K562 (cell line): ENCODE results near the gene CYLD. TPM values are rescaled to one million over a fixed set of nuclear protein-coding genes. Genes with fewer than 3 reads are reported as not detected.
A peak's percentile ranks its signal among the peaks of the same experiment; 100 is the strongest.

Source experiments
- ATAC-seq: fragments of 200-7000 bp; cut with Tn5 transposase; 3 replicates; pipeline ENCODE4 v1.9.1; 2020; ENCODE audit warnings: moderate library complexity
- BruUV-seq: library from RNA; stranded (reverse); fragments of 400-500 nt; replicated peaks from 2 replicates; lab custom pipeline; 2021; lab: Mats Ljungman, UMichigan
- CTCF ChIA-PET: fragments of 300-600 bp; formaldehyde crosslinking; extraction: SDS; loops from one replicate; lab custom pipeline; 2021; ENCODE audit warnings: low intra/inter-chr PET ratio; lab: Yijun Ruan, JAX
- POLR2A ChIA-PET: fragments of 300-600, 350-650 bp; sonication (Branson Sonifier 250); formaldehyde crosslinking; extraction: SDS; loops from one replicate; lab custom pipeline; 2021; ENCODE audit warnings: antibody characterized with exemption, inconsistent platforms; lab: Yijun Ruan, JAX
- DNase-seq, 4 experiments: peaks; one replicate each; pipeline versions ENCODE4 v3.0.0 to v3.0.0-alpha.2; 2011 to 2018; ENCODE audit warnings: low spot score in 3 of 4, mixed read lengths in 3 of 4; ENCODE audit errors: extremely low read depth in 1 of 4
- FAIRE-seq: peaks from 2 replicates; lab custom pipeline; 2011; peaks lifted over from hg19 to GRCh38; lab: Jason Lieb, UNC
- H2AFZ ChIP-seq: 2 replicates; pipeline ENCODE4 v1.6.0; 2011; ENCODE audit warnings: low read depth, low read length, control low read depth, inconsistent platforms
- H3K27ac ChIP-seq: fragments of 200-600 bp; 3 replicates; pipeline ENCODE4 v1.8.0; 2011; ENCODE audit warnings: low read depth, mild to moderate bottlenecking, control low read depth, inconsistent platforms, low read length, moderate library complexity, mixed read lengths; ENCODE audit errors: extremely low read depth
- H3K27me3 ChIP-seq, 2 experiments: fragments of 300-600 bp in 1 of 2; 2 replicates in 1 of 2; 3 replicates in 1 of 2; pipeline versions ENCODE4 v1.6.0 to v1.8.0; 2011; ENCODE audit warnings: inconsistent platforms in 2 of 2, low read length in 2 of 2, mild to moderate bottlenecking in 1 of 2, mixed read lengths in 1 of 2, moderate library complexity in 1 of 2; ENCODE audit not compliant: control insufficient read depth in 2 of 2, insufficient read depth in 2 of 2
- H3K36me3 ChIP-seq: fragments of 300-600 bp; 3 replicates; pipeline ENCODE4 v1.8.0; 2011; ENCODE audit warnings: mild to moderate bottlenecking, low read length, inconsistent platforms; ENCODE audit not compliant: control insufficient read depth, insufficient read depth
- H3K4me1 ChIP-seq, 2 experiments: fragments of 200-600 bp in 1 of 2; replicated peaks in 1 of 2; 2 replicates in 1 of 2; 3 replicates in 1 of 2; pipeline versions ENCODE4 v1.5.1 to v1.8.0; 2011; ENCODE audit warnings: inconsistent platforms in 2 of 2, low read length in 2 of 2, mild to moderate bottlenecking in 1 of 2, mixed read lengths in 1 of 2, moderate library complexity in 1 of 2; ENCODE audit not compliant: control insufficient read depth in 2 of 2, insufficient read depth in 2 of 2
- H3K4me2 ChIP-seq: 2 replicates; pipeline ENCODE4 v1.6.1; 2011; ENCODE audit warnings: low read length, control low read depth, inconsistent platforms, mixed read lengths; ENCODE audit not compliant: insufficient read depth
- H3K4me3 ChIP-seq: fragments of 200-600 bp; sonication (generic), shearing (Covaris generic); 2 replicates; pipeline ENCODE4 v1.5.1; 2016; ENCODE audit warnings: control low read depth, inconsistent platforms
- H3K79me2 ChIP-seq: fragments of 200-600 bp; 3 replicates; pipeline ENCODE4 v1.8.0; 2011; ENCODE audit warnings: low read length, inconsistent platforms; ENCODE audit not compliant: control insufficient read depth, insufficient read depth
- H3K9ac ChIP-seq, 2 experiments: 2 replicates each; pipeline versions ENCODE4 v1.6.0 to v1.6.1; 2011; ENCODE audit warnings: low read depth in 2 of 2, low read length in 2 of 2, control low read depth in 1 of 2, inconsistent platforms in 1 of 2, mild to moderate bottlenecking in 1 of 2, mixed read lengths in 1 of 2; ENCODE audit not compliant: insufficient read depth in 1 of 2
- H3K9me1 ChIP-seq: one replicate; pipeline ENCODE4 v1.6.0; 2011; ENCODE audit warnings: inconsistent platforms, mild to moderate bottlenecking, low read length, moderate library complexity; ENCODE audit not compliant: control insufficient read depth, insufficient read depth
- H3K9me3 ChIP-seq: replicated peaks from 2 replicates; pipeline ENCODE4 v1.5.1; 2011; ENCODE audit warnings: low read depth, low read length, inconsistent platforms; ENCODE audit not compliant: control insufficient read depth, insufficient read depth
- H4K20me1 ChIP-seq: replicated peaks from 2 replicates; pipeline ENCODE4 v1.6.1; 2011; ENCODE audit warnings: low read length, inconsistent platforms, mixed read lengths; ENCODE audit not compliant: control insufficient read depth, insufficient read depth
- ARID1B ChIP-seq: fragments of 450-650 bp; IDR thresholded peaks from 2 replicates; pipeline ENCODE4 v1.6.1; 2016; ENCODE audit warnings: antibody characterized with exemption, mild to moderate bottlenecking, inconsistent platforms
- ATF4 ChIP-seq: fragments of 450-650 bp; formaldehyde crosslinking; IDR thresholded peaks from 2 replicates; pipeline ENCODE4 v1.4.0; 2022; ENCODE audit warnings: mild to moderate bottlenecking, moderate library complexity
- CEBPG ChIP-seq, 3 experiments: fragments of 200-800 bp in 1 of 3; sonication (Bioruptor generic) in 1 of 3; sonication (generic) in 1 of 3; formaldehyde crosslinking in 1 of 3; IDR thresholded peaks in 2 of 3; conservative IDR thresholded peaks in 1 of 3; 2 replicates each; pipeline versions ENCODE4 v1.6.1 to v1.8.0; 2016 to 2022; ENCODE audit warnings: missing compliant biosample characterization in 2 of 3, missing genetic modification characterization in 2 of 3, mild to moderate bottlenecking in 1 of 3, missing genetic modification reagents in 1 of 3
- JUN ChIP-seq, 2 experiments: sonication (generic) in 1 of 2; formaldehyde crosslinking in 1 of 2; IDR thresholded peaks; 2 replicates each; pipeline versions ENCODE4 v1.6.1 to v1.8.0; 2012 to 2022; ENCODE audit warnings: borderline replicate concordance in 2 of 2, mild to moderate bottlenecking in 2 of 2, improper control_type of control experiment in 1 of 2, low read depth in 1 of 2, low read length in 1 of 2, missing genetic modification reagents in 1 of 2
- JUND ChIP-seq, 2 experiments: IDR thresholded peaks; 2 replicates in 1 of 2; 3 replicates in 1 of 2; pipeline ENCODE4 v1.6.1; 2011; ENCODE audit warnings: borderline replicate concordance in 2 of 2, low read depth in 2 of 2, low read length in 2 of 2, improper control_type of control experiment in 1 of 2, missing biosample characterization in 1 of 2, missing genetic modification characterization in 1 of 2, missing genetic modification reagents in 1 of 2
- PRDM10 ChIP-seq: fragments of 450-650 bp; IDR thresholded peaks from 2 replicates; pipeline ENCODE4 v1.6.1; 2018; ENCODE audit not compliant: partially characterized antibody
- TEAD2 ChIP-seq: fragments of 450-650 bp; IDR thresholded peaks from 2 replicates; pipeline ENCODE4 v1.6.1; 2016; ENCODE audit warnings: missing genetic modification characterization, control low read depth, missing compliant biosample characterization
- TEAD4 ChIP-seq, 2 experiments: sonication (generic) in 1 of 2; formaldehyde crosslinking in 1 of 2; IDR thresholded peaks; 2 replicates each; pipeline versions ENCODE4 v1.6.1 to v1.8.0; 2012 to 2022; ENCODE audit warnings: borderline replicate concordance in 1 of 2, inconsistent platforms in 1 of 2, low read length in 1 of 2, mild to moderate bottlenecking in 1 of 2, missing genetic modification reagents in 1 of 2
- ZNF589 ChIP-seq: fragments of 200-800 bp; sonication (Bioruptor generic); IDR thresholded peaks from 2 replicates; pipeline ENCODE4 v1.6.1; 2016; ENCODE audit warnings: low read depth, missing genetic modification characterization, missing compliant biosample characterization
- WGBS: fragments of 100-300 bp; shearing (Covaris generic); methylation state at CpG from one replicate; pipeline ENCODE4 v1.1.6; 2016; ENCODE audit warnings: low coverage, mixed read lengths; ENCODE audit not compliant: insufficient coverage; ENCODE audit errors: missing lambda C conversion rate; 5-methylcytosine and 5-hydroxymethylcytosine counted together
- in situ Hi-C: fragments of 300-500 bp; cut with MboI; formaldehyde crosslinking; loops from 4 replicates; pipeline ENCODE4 v1.15.0; 2018; ENCODE audit warnings: inconsistent platforms, mixed read lengths
- intact Hi-C: fragments of 100-400 bp; cut with micrococcal nuclease; formaldehyde crosslinking; loops from 2 replicates; pipeline ENCODE4 v1.14.2; 2022
- polyA plus RNA-seq, 8 experiments: library from polyadenylated mRNA; depleted of rRNA in 4 of 8; stranded (reverse) in 5 of 8; unstranded in 3 of 8; fragments of >200 nt; fragmentation: Nextera tagmentation in 2 of 8; fragmentation: Illumina TruSeq in 1 of 8; extraction: Ambion mirVana in 2 of 8; extraction: Trizol in 1 of 8; gene quantifications; 2 replicates each; pipeline versions ENCODE4 v1.2.1 to v1.2.3, GENCODE V29; 2011 to 2014; ENCODE audit warnings: inconsistent platforms in 1 of 8, missing spikeins in 1 of 8
- total RNA-seq, 7 experiments: library from RNA; depleted of rRNA in 6 of 7; stranded (reverse); fragments of >200 nt in 6 of 7; fragmentation: Illumina TruSeq in 2 of 7; extraction: Trizol in 2 of 7; gene quantifications; 2 replicates each; pipeline versions ENCODE4 v1.2.1 to v1.2.3, GENCODE V29; 2011 to 2021; ENCODE audit warnings: low replicate concordance in 1 of 7

The CYLD gene
- total and polyA plus RNA-seq, 9 of the 15 experiments (the other 6 are each of a cell fraction or from before 2014, with no cell fraction given), result 3.4 to 7.4 (median 5.3) TPM

DNA sequence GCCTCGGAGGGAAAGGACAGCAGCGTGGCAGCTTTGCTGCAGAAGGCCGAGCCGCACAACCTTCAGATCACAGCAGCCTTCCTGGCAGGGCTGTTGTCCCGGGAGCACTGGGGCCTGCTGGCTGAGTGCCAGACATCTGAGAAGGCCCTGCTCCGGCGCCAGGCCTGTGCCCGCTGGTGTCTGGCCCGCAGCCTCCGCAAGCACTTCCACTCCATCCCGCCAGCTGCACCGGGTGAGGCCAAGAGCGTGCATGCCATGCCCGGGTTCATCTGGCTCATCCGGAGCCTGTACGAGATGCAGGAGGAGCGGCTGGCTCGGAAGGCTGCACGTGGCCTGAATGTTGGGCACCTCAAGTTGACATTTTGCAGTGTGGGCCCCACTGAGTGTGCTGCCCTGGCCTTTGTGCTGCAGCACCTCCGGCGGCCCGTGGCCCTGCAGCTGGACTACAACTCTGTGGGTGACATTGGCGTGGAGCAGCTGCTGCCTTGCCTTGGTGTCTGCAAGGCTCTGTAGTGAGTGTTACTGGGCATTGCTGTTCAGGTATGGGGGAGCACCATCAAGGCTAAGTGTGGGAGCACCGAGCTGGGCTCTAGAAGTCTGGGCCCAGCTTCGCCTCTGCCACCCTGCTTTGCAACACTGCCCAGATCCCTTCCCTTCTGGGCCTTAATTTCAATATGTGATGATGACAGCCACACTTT, 29.9 kb upstream of the CYLD start (continued):
- no peak for TF ChIP-seq PRDM10
- TF ChIP-seq, all 486 proteins: peak for 2

DNA sequence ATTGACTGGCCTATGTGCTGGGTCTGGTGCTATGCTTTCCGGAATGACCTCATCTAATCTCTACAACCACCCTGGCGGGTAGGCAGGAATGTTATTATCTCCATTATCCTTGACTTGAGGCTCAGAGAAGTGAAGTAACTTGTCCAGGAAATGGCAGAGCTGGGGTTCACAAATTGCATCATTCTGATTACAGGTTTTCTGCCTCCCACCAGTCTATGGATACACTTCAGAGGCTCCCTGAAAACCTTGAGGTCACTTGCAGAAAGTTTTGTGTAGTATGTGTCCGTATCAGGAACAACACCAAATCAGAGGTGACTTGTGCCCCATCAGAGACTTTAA, 29.4 kb upstream of the CYLD start:
- intact Hi-C loops, result no loop called here
- Histone ChIP-seq H3K27me3 (peaks cover 13 to 58% of the 10 kb centered on the region in 2 experiments; a peak in 4 of 5 replicates), H3K36me3 (no peaks in the 10 kb centered on the region), H3K9me1 (no peaks in the 10 kb centered on the region), H3K79me2 (no peaks in the 10 kb centered on the region), H3K4me2 (no peak overlapping the region), H4K20me1 (no peaks in the 10 kb centered on the region), H3K27ac (no peak overlapping the region), H2AFZ (no peak overlapping the region), H3K9me3 (no peaks in the 10 kb centered on the region), H3K9ac (no peak overlapping the region), H3K4me3 (no peak overlapping the region), H3K4me1 (peaks cover 0 to 13% of the 10 kb centered on the region in 2 experiments; a peak in 3 of 5 replicates)
- ChIA-PET POLR2A (no interaction called here), CTCF (no interaction called here)
- in situ Hi-C loops, result no loop called here
- no TSS peak for BruUV-seq
- FAIRE-seq (no peak), ATAC-seq (no peak; the same call in 1 of the 3 replicates), DNase-seq (no peak)
- 4% methylated on average over 3 of the region's 3 CpGs for WGBS
- peak; percentile 44; the same call in 1 of the 2 replicates for TF ChIP-seq JUN (IDR thresholded peaks at IDR 0.05; ENCODE audit: borderline replicate concordance, low read depth, low read length)
- TF ChIP-seq JUN (CRISPR knock-in tag; IDR thresholded peaks at IDR 0.05; ENCODE audit: borderline replicate concordance), result no peak
- peak; percentile 69; the same call in 1 of the 2 replicates for TF ChIP-seq ZNF589 (CRISPR knock-in tag)
- peak; percentile 68; the same call in 1 of the 2 replicates for TF ChIP-seq JUND (IDR thresholded peaks at IDR 0.05; ENCODE audit: borderline replicate concordance, low read depth, low read length)
- peak; percentile 68; the same call in 1 of the 3 replicates for TF ChIP-seq JUND (tag; IDR thresholded peaks at IDR 0.05; ENCODE audit: borderline replicate concordance, low read depth, low read length)
- TF ChIP-seq ATF4 (CRISPR knock-in tag), result peak; percentile 80
- TF ChIP-seq TEAD2 (tag), result no peak
- no peak for TF ChIP-seq CEBPG (CRISPR knock-in tag; IDR thresholded peaks at IDR 0.05)
- peak; percentile 88 to 97 for TF ChIP-seq CEBPG (tag; conservative IDR thresholded peaks at IDR 0.05 in 1 of 2, IDR thresholded peaks at IDR 0.05 in 1 of 2)
- TF ChIP-seq ARID1B, result peak; percentile 35; the same call in 1 of the 2 replicates
- peak; percentile 57; the same call in 1 of the 2 replicates for TF ChIP-seq TEAD4 (IDR thresholded peaks at IDR 0.05; ENCODE audit: low read length)
- no peak for TF ChIP-seq TEAD4 (CRISPR knock-in tag; IDR thresholded peaks at IDR 0.05; ENCODE audit: borderline replicate concordance)
